Large intestine (tissue), 3 donors: Measurements from ENCODE around the gene PCDHGC3. TPM values are rescaled to one million over a fixed set of nuclear protein-coding genes. Genes with fewer than 3 reads are reported as not detected.
A peak's percentile ranks its signal among the peaks of the same experiment; 100 is the strongest.

Experiments used
- DNase-seq, 2 donors: peaks; one replicate each; pipeline versions ENCODE4 v3.0.0 to v3.0.0-alpha.2; 2013
- H3K27ac ChIP-seq: one replicate; pipeline ENCODE4 v1.5.1; 2013; ENCODE audit warnings: low read length
- H3K27me3 ChIP-seq: 2 replicates; pipeline ENCODE4 v1.6.1; 2013; ENCODE audit warnings: low read length; ENCODE audit not compliant: control insufficient read depth, insufficient read depth
- H3K36me3 ChIP-seq: 2 replicates; pipeline ENCODE4 v1.6.1; 2013; ENCODE audit warnings: low read length; ENCODE audit not compliant: control insufficient read depth, insufficient read depth
- H3K4me1 ChIP-seq: one replicate; pipeline ENCODE4 v1.6.1; 2013; ENCODE audit warnings: low read length; ENCODE audit not compliant: control insufficient read depth, insufficient read depth
- H3K4me3 ChIP-seq: one replicate; pipeline ENCODE4 v1.5.1; 2013; ENCODE audit warnings: low read length
- H3K9me3 ChIP-seq: one replicate; pipeline ENCODE4 v1.6.1; 2013; ENCODE audit warnings: mild to moderate bottlenecking, low read depth, low read length, moderate library complexity; ENCODE audit not compliant: control insufficient read depth
- WGBS: methylation state at CpG from one replicate; pipeline ENCODE4 v1.1.5; 2013; ENCODE audit warnings: low lambda C conversion rate; ENCODE audit not compliant: insufficient coverage; 5-methylcytosine and 5-hydroxymethylcytosine counted together
- polyA plus RNA-seq: library from polyadenylated mRNA; unstranded; fragments of 120-200 nt; gene quantifications from one replicate; pipeline ENCODE4 v1.2.1, GENCODE V29; 2013

Gene PCDHGC3
- polyA plus RNA-seq, 1 donor: 30.4 TPM

- Histone ChIP-seq H3K27ac (no peak overlapping the region), H3K27me3 (no peaks in the 10 kb centered on the region), H3K9me3 (peaks cover 21% of the 10 kb centered on the region), H3K36me3 (no peaks in the 10 kb centered on the region), H3K4me1 (no peaks in the 10 kb centered on the region), H3K4me3 (no peak overlapping the region)
- no CpG with 5 or more reads among the region's 10 CpGs for WGBS
- DNase-seq: no peak
These were observed 36.2 kb upstream of the PCDHGC3 start for GRCh38 chr5:141439411-141440141.

- Histone ChIP-seq H3K27ac (no peak overlapping the region), H3K27me3 (no peaks in the 10 kb centered on the region), H3K9me3 (peaks cover 21% of the 10 kb centered on the region), H3K36me3 (no peaks in the 10 kb centered on the region), H3K4me1 (no peaks in the 10 kb centered on the region), H3K4me3 (no peak overlapping the region)
- no peak for DNase-seq
- WGBS: 100% methylated on average over 1 of the region's 9 CpGs
These were observed 35.4 kb upstream of the PCDHGC3 start for GRCh38 chr5:141440341-141440740.

- peaks cover 21% of the 10 kb centered on the region for H3K9me3 ChIP-seq
- no peaks in the 10 kb centered on the region for H3K36me3 ChIP-seq
- no peaks in the 10 kb centered on the region for H3K27me3 ChIP-seq
- WGBS: no CpG with 5 or more reads among the region's 50 CpGs
- H3K27ac ChIP-seq: no peak overlapping the region
- H3K4me1 ChIP-seq: no peaks in the 10 kb centered on the region
- DNase-seq: no peak
- no peak overlapping the region for H3K4me3 ChIP-seq
These were observed 34.1 kb upstream of the PCDHGC3 start for GRCh38 chr5:141441571-141442170.

- Histone ChIP-seq H3K4me1 (no peaks in the 10 kb centered on the region), H3K9me3 (no peaks in the 10 kb centered on the region), H3K4me3 (no peak overlapping the region), H3K36me3 (no peaks in the 10 kb centered on the region), H3K27ac (no peak overlapping the region), H3K27me3 (no peaks in the 10 kb centered on the region)
- WGBS: no CpG with 5 or more reads among the region's 3 CpGs
- no peak for DNase-seq
These were observed 10.4 kb upstream of the PCDHGC3 start for GRCh38 chr5:141465351-141465750.

GRCh38 chr5:141476132-141476911 lies 556 bp downstream of the PCDHGC3 start:
- no peaks in the 10 kb centered on the region for H3K36me3 ChIP-seq
- DNase-seq: peak; percentile 52 to 69
- no CpG with 5 or more reads among the region's 58 CpGs for WGBS
- peak overlapping the region; percentile 51 for H3K27ac ChIP-seq
- H3K27me3 ChIP-seq: peaks cover 35% of the 10 kb centered on the region
- no peaks in the 10 kb centered on the region for H3K9me3 ChIP-seq
- peaks cover 9% of the 10 kb centered on the region for H3K4me1 ChIP-seq
- peak overlapping the region; percentile 56 for H3K4me3 ChIP-seq

GRCh38 chr5:141477044-141477575 lies 1.3 kb downstream of the PCDHGC3 start:
- no CpG with 5 or more reads among the region's 24 CpGs for WGBS
- H3K9me3 ChIP-seq: no peaks in the 10 kb centered on the region
- peak overlapping the region; percentile 56 for H3K4me3 ChIP-seq
- no peaks in the 10 kb centered on the region for H3K36me3 ChIP-seq
- H3K27me3 ChIP-seq: peaks cover 35% of the 10 kb centered on the region
- no peak for DNase-seq
- no peak overlapping the region for H3K27ac ChIP-seq
- H3K4me1 ChIP-seq: peaks cover 9% of the 10 kb centered on the region

GRCh38 chr5:141477815-141478214 lies 2.0 kb downstream of the PCDHGC3 start:
- no peak for DNase-seq
- Histone ChIP-seq H3K27me3 (peaks cover 38% of the 10 kb centered on the region), H3K27ac (no peak overlapping the region), H3K4me3 (peak overlapping the region; percentile 13), H3K36me3 (no peaks in the 10 kb centered on the region), H3K9me3 (no peaks in the 10 kb centered on the region), H3K4me1 (peaks cover 9% of the 10 kb centered on the region)
- WGBS: 0% methylated on average over 3 of the region's 13 CpGs

GRCh38 chr5:141478321-141478945 lies 2.7 kb downstream of the PCDHGC3 start:
- Histone ChIP-seq H3K4me1 (peaks cover 9% of the 10 kb centered on the region), H3K4me3 (peak overlapping the region; percentile 13), H3K27me3 (peaks cover 40% of the 10 kb centered on the region), H3K9me3 (no peaks in the 10 kb centered on the region), H3K36me3 (no peaks in the 10 kb centered on the region), H3K27ac (no peak overlapping the region)
- peak in 1 of 2 donors; percentile 65 for DNase-seq
- no CpG with 5 or more reads among the region's 20 CpGs for WGBS

GRCh38 chr5:141479776-141480175 lies 4.0 kb downstream of the PCDHGC3 start:
- H3K27me3 ChIP-seq: peaks cover 52% of the 10 kb centered on the region
- peaks cover 9% of the 10 kb centered on the region for H3K4me1 ChIP-seq

GRCh38 chr5:141483902-141484301 lies 8.1 kb downstream of the PCDHGC3 start:
- Histone ChIP-seq H3K4me1 (no peaks in the 10 kb centered on the region), H3K27me3 (peaks cover 53% of the 10 kb centered on the region), H3K36me3 (peaks cover 14% of the 10 kb centered on the region), H3K4me3 (no peak overlapping the region), H3K9me3 (no peaks in the 10 kb centered on the region), H3K27ac (no peak overlapping the region)
- no CpG with 5 or more reads among the region's 3 CpGs for WGBS
- no peak for DNase-seq

More at GRCh38 chr5:141479776-141480175, 4.0 kb downstream of the PCDHGC3 start:
- H3K4me3 ChIP-seq: no peak overlapping the region
- no peaks in the 10 kb centered on the region for H3K36me3 ChIP-seq
- no peak overlapping the region for H3K27ac ChIP-seq
- no peak for DNase-seq
- no peaks in the 10 kb centered on the region for H3K9me3 ChIP-seq
